Activated naive CD8-positive, alpha-beta T cell treated with anti-CD3 and anti-CD28 coated beads, Interleukin-2, amount 50 U/mL, for 24 hours (primary cell): ENCODE results near the gene TMEM176B.
"Not testable (repeated sequence)": the region's sequence is repeated elsewhere in the genome, so short reads cannot be mapped to it uniquely, and the experiment has no call there.

ENCODE experiments used
- ATAC-seq: fragments of 150-1000 bp; cut with Tn5 transposase; one replicate; pipeline ENCODE4 v1.10.0; 2021
- DNase-seq: peaks from one replicate; pipeline ENCODE4 v3.0.0; 2021
- H3K27ac Mint-ChIP-seq: one replicate; pipeline ENCODE4 v1.8.0; 2021; ENCODE audit warnings: mild to moderate bottlenecking, mixed read lengths
- H3K27me3 Mint-ChIP-seq: one replicate; pipeline ENCODE4 v1.8.0; 2021; ENCODE audit warnings: mixed read lengths
- H3K36me3 Mint-ChIP-seq: one replicate; pipeline ENCODE4 v1.8.0; 2021; ENCODE audit warnings: low read depth, mixed read lengths
- H3K4me1 Mint-ChIP-seq: one replicate; pipeline ENCODE4 v1.8.0; 2021; ENCODE audit warnings: mixed read lengths
- H3K4me3 Mint-ChIP-seq: one replicate; pipeline ENCODE4 v1.8.0; 2021; ENCODE audit warnings: mild to moderate bottlenecking, moderate library complexity, mixed read lengths
- H3K9me3 Mint-ChIP-seq: one replicate; pipeline ENCODE4 v1.8.0; 2021; ENCODE audit warnings: mixed read lengths

TMEM176B gene

GRCh38 chr7:150788474-150789269 is 11.5 kb downstream of the TMEM176B start:
- peaks cover 6% of the 10 kb centered on the region for H3K4me1 Mint-ChIP-seq
- no peak for ATAC-seq
- H3K27ac Mint-ChIP-seq: no peak overlapping the region
- no peak for DNase-seq
- H3K4me3 Mint-ChIP-seq: no peak overlapping the region
- H3K9me3 Mint-ChIP-seq: no peaks in the 10 kb centered on the region
- no peaks in the 10 kb centered on the region for H3K36me3 Mint-ChIP-seq
- peaks cover 1% of the 10 kb centered on the region for H3K27me3 Mint-ChIP-seq

GRCh38 chr7:150787321-150788281 is 12.6 kb downstream of the TMEM176B start:
- peaks cover 1% of the 10 kb centered on the region for H3K27me3 Mint-ChIP-seq
- no peak overlapping the region for H3K27ac Mint-ChIP-seq
- no peak for ATAC-seq

GRCh38 chr7:150784954-150785353 is 15.2 kb downstream of the TMEM176B start:
- Mint-ChIP-seq H3K4me1 (peaks cover 6% of the 10 kb centered on the region), H3K4me3 (no peak overlapping the region), H3K27ac (no peak overlapping the region), H3K27me3 (peaks cover 1% of the 10 kb centered on the region), H3K36me3 (no peaks in the 10 kb centered on the region), H3K9me3 (no peaks in the 10 kb centered on the region)
- DNase-seq: no peak
- ATAC-seq: no peak

More at GRCh38 chr7:150787321-150788281, 12.6 kb downstream of the TMEM176B start:
- H3K4me3 Mint-ChIP-seq: no peak overlapping the region
- H3K9me3 Mint-ChIP-seq: no peaks in the 10 kb centered on the region
- H3K36me3 Mint-ChIP-seq: no peaks in the 10 kb centered on the region
- H3K4me1 Mint-ChIP-seq: peaks cover 6% of the 10 kb centered on the region
- no peak for DNase-seq

GRCh38 chr7:150784120-150784736 is 15.9 kb downstream of the TMEM176B start:
- Mint-ChIP-seq H3K4me1 (peaks cover 6% of the 10 kb centered on the region), H3K4me3 (no peak overlapping the region), H3K9me3 (no peaks in the 10 kb centered on the region), H3K36me3 (no peaks in the 10 kb centered on the region), H3K27me3 (peaks cover 1% of the 10 kb centered on the region), H3K27ac (no peak overlapping the region)
- DNase-seq (no peak), ATAC-seq (no peak)

- H3K9me3 Mint-ChIP-seq: no peaks in the 10 kb centered on the region
- DNase-seq (no peak), ATAC-seq (no peak)
- H3K4me3 Mint-ChIP-seq: no peak overlapping the region
- no peak overlapping the region for H3K27ac Mint-ChIP-seq
- peaks cover 6% of the 10 kb centered on the region for H3K4me1 Mint-ChIP-seq
- H3K36me3 Mint-ChIP-seq: no peaks in the 10 kb centered on the region
- H3K27me3 Mint-ChIP-seq: no peaks in the 10 kb centered on the region
Measured at GRCh38 chr7:150781961-150782360, 18.2 kb downstream of the TMEM176B start.

GRCh38 chr7:150781103-150781502 is 19.1 kb downstream of the TMEM176B start:
- no peak for ATAC-seq
- no peaks in the 10 kb centered on the region for H3K9me3 Mint-ChIP-seq
- peaks cover 6% of the 10 kb centered on the region for H3K4me1 Mint-ChIP-seq
- no peak for DNase-seq
- H3K36me3 Mint-ChIP-seq: no peaks in the 10 kb centered on the region
- no peak overlapping the region for H3K27ac Mint-ChIP-seq
- H3K27me3 Mint-ChIP-seq: no peaks in the 10 kb centered on the region
- no peak overlapping the region for H3K4me3 Mint-ChIP-seq

GRCh38 chr7:150780292-150780691 is 19.9 kb downstream of the TMEM176B start:
- no peak overlapping the region for H3K4me3 Mint-ChIP-seq
- no peak for DNase-seq
- no peaks in the 10 kb centered on the region for H3K36me3 Mint-ChIP-seq
- H3K27ac Mint-ChIP-seq: no peak overlapping the region
- no peaks in the 10 kb centered on the region for H3K9me3 Mint-ChIP-seq
- ATAC-seq: no peak
- no peaks in the 10 kb centered on the region for H3K4me1 Mint-ChIP-seq
- no peaks in the 10 kb centered on the region for H3K27me3 Mint-ChIP-seq

- Mint-ChIP-seq H3K4me3 (no peak overlapping the region), H3K36me3 (no peaks in the 10 kb centered on the region), H3K9me3 (peaks cover 4% of the 10 kb centered on the region), H3K4me1 (no peaks in the 10 kb centered on the region), H3K27ac (no peak overlapping the region), H3K27me3 (no peaks in the 10 kb centered on the region)
- DNase-seq (peak; percentile 82), ATAC-seq (peak; percentile 49)
Measured at GRCh38 chr7:150778738-150779301, 21.3 kb downstream of the TMEM176B start.

- no peaks in the 10 kb centered on the region for H3K4me1 Mint-ChIP-seq
- H3K36me3 Mint-ChIP-seq: no peaks in the 10 kb centered on the region
- H3K9me3 Mint-ChIP-seq: peaks cover 10% of the 10 kb centered on the region
- ATAC-seq (no peak), DNase-seq (no peak)
- no peaks in the 10 kb centered on the region for H3K27me3 Mint-ChIP-seq
- no peak overlapping the region for H3K27ac Mint-ChIP-seq
- no peak overlapping the region for H3K4me3 Mint-ChIP-seq
Measured at GRCh38 chr7:150778014-150778737, 22.0 kb downstream of the TMEM176B start.

GRCh38 chr7:150774131-150774530 is 26.0 kb downstream of the TMEM176B start:
- DNase-seq, H3K4me1 Mint-ChIP-seq, ATAC-seq, H3K27me3 Mint-ChIP-seq, H3K27ac Mint-ChIP-seq, H3K4me3 Mint-ChIP-seq, H3K36me3 Mint-ChIP-seq: not testable (repeated sequence)
- H3K9me3 Mint-ChIP-seq: peaks cover 19% of the 10 kb centered on the region

GRCh38 chr7:150769768-150770167 is 30.4 kb downstream of the TMEM176B start:
- H3K9me3 Mint-ChIP-seq: peaks cover 19% of the 10 kb centered on the region
- H3K36me3 Mint-ChIP-seq: peaks cover 2% of the 10 kb centered on the region
- ATAC-seq (no peak), DNase-seq (no peak)
- no peak overlapping the region for H3K4me3 Mint-ChIP-seq
- peak overlapping the region; percentile 60 for H3K27ac Mint-ChIP-seq
- H3K4me1 Mint-ChIP-seq: peaks cover 2% of the 10 kb centered on the region
- H3K27me3 Mint-ChIP-seq: peaks cover 2% of the 10 kb centered on the region

- ATAC-seq (no peak), DNase-seq (no peak)
- Mint-ChIP-seq H3K27me3 (peaks cover 2% of the 10 kb centered on the region), H3K4me3 (no peak overlapping the region), H3K4me1 (peaks cover 2% of the 10 kb centered on the region), H3K36me3 (peaks cover 2% of the 10 kb centered on the region), H3K27ac (no peak overlapping the region), H3K9me3 (peaks cover 6% of the 10 kb centered on the region)
Measured at GRCh38 chr7:150766334-150766709, 33.8 kb downstream of the TMEM176B start.

GRCh38 chr7:150759479-150759878 is 40.7 kb downstream of the TMEM176B start:
- H3K36me3 Mint-ChIP-seq: no peaks in the 10 kb centered on the region
- H3K9me3 Mint-ChIP-seq: peaks cover 7% of the 10 kb centered on the region
- H3K27ac Mint-ChIP-seq: no peak overlapping the region
- no peak for DNase-seq
- peaks cover 26% of the 10 kb centered on the region for H3K4me1 Mint-ChIP-seq
- H3K27me3 Mint-ChIP-seq: no peaks in the 10 kb centered on the region
- no peak overlapping the region for H3K4me3 Mint-ChIP-seq
- no peak for ATAC-seq

- Mint-ChIP-seq H3K4me1 (peaks cover 49% of the 10 kb centered on the region), H3K27me3 (no peaks in the 10 kb centered on the region), H3K9me3 (peaks cover 10% of the 10 kb centered on the region), H3K4me3 (peak overlapping the region; percentile 38), H3K36me3 (no peaks in the 10 kb centered on the region), H3K27ac (peak overlapping the region; percentile 95)
- ATAC-seq: no peak
- no peak for DNase-seq
Measured at GRCh38 chr7:150756858-150757257, 43.3 kb downstream of the TMEM176B start.
